ENCODE measurements around the gene C11orf68. TPM values are rescaled to one million over a fixed set of nuclear protein-coding genes. Genes with fewer than 3 reads are reported as not detected.

The C11orf68 gene
- polyA plus RNA-seq, 1 experiment, result 81.9 TPM

DNA sequence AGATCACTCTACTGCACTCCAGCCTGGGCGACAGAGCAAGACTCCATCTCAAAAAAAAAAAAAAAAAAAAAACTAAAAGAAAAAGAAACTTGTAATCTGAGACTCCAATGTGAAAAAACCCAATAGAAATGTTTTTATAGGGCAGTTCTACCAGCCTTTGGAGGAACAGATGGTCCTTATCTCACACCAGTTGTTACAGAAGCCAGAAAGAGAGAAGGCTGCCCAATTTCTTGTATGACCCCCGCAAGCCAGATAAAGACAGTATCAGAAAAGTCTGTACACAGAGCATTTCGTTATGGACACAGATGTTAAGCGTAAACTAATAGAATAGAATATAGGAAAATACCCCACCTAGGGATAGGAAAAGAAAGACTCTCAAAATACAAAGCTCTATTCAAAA, 15.2 kb upstream of the C11orf68 start:
- H3K36me3 ChIP-seq (ENCODE audit: control insufficient read depth, insufficient read depth, low read length), result no peaks in the 10 kb centered on the region
- H3K27me3 ChIP-seq (ENCODE audit: control insufficient read depth, insufficient read depth, low read length), result no peaks in the 10 kb centered on the region
- TF ChIP-seq CTCF (IDR thresholded peaks at IDR 0.05; ENCODE audit: insufficient read depth, low read depth, low read length), result no peak
- no peak overlapping the region for H3K4me3 ChIP-seq (ENCODE audit: low read depth, low read length)
- no peak for DNase-seq (ENCODE audit: low read depth)
- POLR2A ChIA-PET, result no interaction called here
- CTCF ChIA-PET, result no interaction called here

GRCh38 chr11:65932558-65932919, 13.7 kb upstream of the C11orf68 start:
- no peak for DNase-seq (ENCODE audit: low read depth)
- H3K27me3 ChIP-seq (ENCODE audit: control insufficient read depth, insufficient read depth, low read length), result no peaks in the 10 kb centered on the region
- POLR2A ChIA-PET, result no interaction called here
- TF ChIP-seq CTCF (IDR thresholded peaks at IDR 0.05; ENCODE audit: insufficient read depth, low read depth, low read length), result no peak
- CTCF ChIA-PET, result interaction anchor here (0.6 to 2.0 kb wide), 2 partner anchors 48 to 290 kb away, joined by 3 to 7 read pairs; no protein-coding TSS in a partner anchor
- no peak overlapping the region for H3K4me3 ChIP-seq (ENCODE audit: low read depth, low read length)
- no peaks in the 10 kb centered on the region for H3K36me3 ChIP-seq (ENCODE audit: control insufficient read depth, insufficient read depth, low read length)

DNA sequence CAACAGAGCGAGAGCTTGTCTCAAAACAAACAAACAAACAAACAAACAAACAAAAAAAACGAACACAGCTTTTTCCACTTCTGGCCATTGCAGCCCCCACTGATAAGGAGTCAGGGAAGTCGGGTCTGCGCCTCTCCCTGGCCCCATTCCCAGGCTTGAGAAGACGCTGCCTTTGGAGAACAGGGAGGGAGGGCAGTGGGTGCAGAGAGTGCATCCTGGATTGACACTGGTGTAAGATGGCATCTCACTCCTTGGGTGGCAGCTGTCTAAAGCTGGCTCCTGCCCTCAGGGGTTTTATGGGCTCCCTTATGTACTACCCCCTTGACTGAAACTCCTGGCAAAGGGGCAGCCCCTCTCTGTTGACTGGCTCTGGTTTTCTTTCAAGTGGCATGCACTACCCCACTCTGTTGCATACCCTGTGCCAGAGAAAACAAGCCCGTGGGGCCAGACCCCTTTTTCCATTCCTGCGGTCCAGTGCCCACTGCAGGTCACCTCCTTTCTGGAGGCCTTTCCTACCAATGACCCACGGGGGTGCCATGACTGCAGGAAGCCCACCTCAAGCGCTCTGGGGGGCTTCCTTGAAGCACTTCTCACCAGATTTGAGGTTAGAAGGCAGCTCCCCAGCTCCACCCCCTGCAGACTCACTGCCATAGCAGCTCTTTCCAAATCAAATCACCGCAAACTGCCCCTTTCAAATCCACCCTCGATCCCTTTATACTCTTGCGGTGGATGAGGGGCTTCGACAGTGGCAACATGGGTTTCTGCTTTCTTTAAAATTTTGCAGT, 13.1 kb upstream of the C11orf68 start:
- TF ChIP-seq CTCF (IDR thresholded peaks at IDR 0.05; ENCODE audit: insufficient read depth, low read depth, low read length), result no peak
- Histone ChIP-seq H3K27me3 (ENCODE audit: control insufficient read depth, insufficient read depth, low read length) (no peaks in the 10 kb centered on the region), H3K36me3 (ENCODE audit: control insufficient read depth, insufficient read depth, low read length) (no peaks in the 10 kb centered on the region), H3K4me3 (ENCODE audit: low read depth, low read length) (no peak overlapping the region)
- CTCF ChIA-PET, result interaction anchor here (0.6 to 2.0 kb wide), 2 partner anchors 47 to 290 kb away, joined by 3 to 7 read pairs; no protein-coding TSS in a partner anchor
- DNase-seq (ENCODE audit: low read depth), result no peak
- POLR2A ChIA-PET, result no interaction called here

DNA sequence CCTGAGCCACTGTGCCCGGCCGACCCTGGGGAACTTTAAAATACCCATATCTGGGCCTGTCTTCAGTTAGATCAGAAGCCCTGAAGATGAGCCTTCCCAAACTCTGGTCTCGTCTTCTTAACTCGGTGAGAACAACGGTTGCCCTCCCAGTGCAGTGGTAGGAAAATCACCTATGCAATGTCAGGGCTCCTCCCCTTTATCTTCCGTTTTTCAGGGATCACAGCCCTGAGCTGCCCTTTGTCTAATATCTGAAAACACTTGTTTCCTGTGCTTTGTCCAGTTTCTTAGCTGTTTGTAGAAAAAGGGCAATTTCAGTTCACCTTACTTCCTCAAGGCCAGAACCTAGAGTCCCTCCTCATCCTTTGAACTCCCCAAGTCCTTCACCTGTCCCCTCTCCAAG, 9.8 kb upstream of the C11orf68 start:
- no peak overlapping the region for H3K4me3 ChIP-seq (ENCODE audit: low read depth, low read length)
- CTCF ChIA-PET, result no interaction called here
- POLR2A ChIA-PET, result no interaction called here
- DNase-seq (ENCODE audit: low read depth), result no peak
- no peak for TF ChIP-seq CTCF (IDR thresholded peaks at IDR 0.05; ENCODE audit: insufficient read depth, low read depth, low read length)
- no peaks in the 10 kb centered on the region; the same call in 1 of the 2 replicates for H3K36me3 ChIP-seq (ENCODE audit: control insufficient read depth, insufficient read depth, low read length)
- H3K27me3 ChIP-seq (ENCODE audit: control insufficient read depth, insufficient read depth, low read length), result no peaks in the 10 kb centered on the region

DNA sequence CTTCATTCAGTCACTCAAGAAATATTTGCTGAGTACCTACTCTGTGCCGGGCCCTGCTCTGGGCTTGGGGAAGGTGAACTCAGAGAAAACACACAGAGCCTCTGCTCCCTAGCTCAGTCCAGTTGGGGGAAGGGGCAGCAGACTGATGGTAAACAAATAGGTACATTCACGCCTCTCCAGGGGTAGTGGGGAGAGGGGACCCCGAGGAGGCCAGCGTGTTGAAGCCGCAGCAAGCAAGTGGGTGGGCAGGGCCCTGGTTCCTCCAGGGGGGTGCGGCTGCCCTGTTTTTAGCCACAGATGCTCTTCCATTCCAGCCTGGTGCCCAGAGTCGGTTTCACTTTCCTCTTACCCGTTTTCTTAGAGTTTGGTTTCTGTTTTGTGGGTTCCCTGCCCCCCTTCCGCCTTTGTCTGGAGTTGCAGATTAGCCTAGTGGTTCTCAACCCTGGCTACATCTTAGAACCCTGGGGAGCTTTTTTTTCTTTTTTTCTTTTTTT, 9.1 kb upstream of the C11orf68 start:
- no peak for TF ChIP-seq CTCF (IDR thresholded peaks at IDR 0.05; ENCODE audit: insufficient read depth, low read depth, low read length)
- POLR2A ChIA-PET, result no interaction called here
- Histone ChIP-seq H3K36me3 (ENCODE audit: control insufficient read depth, insufficient read depth, low read length) (peaks cover under 1% of the 10 kb centered on the region; the same call in 1 of the 2 replicates), H3K27me3 (ENCODE audit: control insufficient read depth, insufficient read depth, low read length) (no peaks in the 10 kb centered on the region), H3K4me3 (ENCODE audit: low read depth, low read length) (no peak overlapping the region)
- CTCF ChIA-PET, result no interaction called here
- DNase-seq (ENCODE audit: low read depth), result no peak
